HCT116 (cell line): ENCODE results near the gene EMX1. TPM values are rescaled to one million over a fixed set of nuclear protein-coding genes. Genes with fewer than 3 reads are reported as not detected.

Experiments used
- ATAC-seq: fragments of 200-7000 bp; cut with Tn5 transposase; 2 replicates; pipeline ENCODE4 v1.9.1; 2020; ENCODE audit warnings: mild to moderate bottlenecking, moderate library complexity
- BruUV-seq: library from RNA; stranded (reverse); fragments of 400-500 nt; replicated peaks from 2 replicates; lab custom pipeline; 2021; lab: Mats Ljungman, UMichigan
- CTCF ChIA-PET: fragments of 300-600 bp; sonication (Branson Sonifier 250); formaldehyde crosslinking; loops from one replicate; lab custom pipeline; 2021; ENCODE audit warnings: antibody characterized with exemption; lab: Charles Lee
- POLR2A ChIA-PET: fragments of 300-600, 350-600 bp; sonication (Branson Sonifier 250); formaldehyde crosslinking; loops from one replicate; lab custom pipeline; 2021; ENCODE audit warnings: antibody characterized with exemption; lab: Charles Lee
- RAD21 ChIA-PET, 2 experiments: fragments of 300-600 bp; sonication (Branson Sonifier 250); formaldehyde crosslinking; loops; one replicate each; lab custom pipeline; 2023; ENCODE audit warnings: low total read pairs in 2 of 2; ENCODE audit not compliant: uncharacterized antibody in 2 of 2, unreplicated experiment in 2 of 2, low non-redundant PET in 1 of 2; lab: Charles Lee
- DNase-seq: peaks from one replicate; pipeline ENCODE4 v3.0.0-alpha.2; 2010; ENCODE audit warnings: low read depth, low spot score
- H2AFZ ChIP-seq: fragments of 200-600 bp; shearing (Covaris generic), sonication (generic); 2 replicates; pipeline ENCODE4 v1.6.1; 2017; ENCODE audit warnings: low read depth, mixed run types, mixed read lengths, antibody characterized with exemption, low read length; ENCODE audit not compliant: poor library complexity, severe bottlenecking
- H3K27ac ChIP-seq: 2 replicates; pipeline ENCODE4 v1.5.1; 2012; ENCODE audit warnings: low read depth, low read length
- H3K27me3 ChIP-seq: fragments of 200-600 bp; sonication (generic); 2 replicates; pipeline ENCODE4 v1.6.1; 2016; ENCODE audit warnings: mixed run types, low read length, mixed read lengths; ENCODE audit not compliant: insufficient read depth
- H3K36me3 ChIP-seq, 2 experiments: fragments of 200-500 bp in 1 of 2; fragments of 200-600 bp in 1 of 2; sonication (Bioruptor generic) in 1 of 2; sonication (generic) in 1 of 2; 2 replicates each; pipeline versions ENCODE4 v1.5.1 to v1.6.1; 2014 to 2016; ENCODE audit warnings: low read length in 2 of 2, inconsistent platforms in 1 of 2, mixed read lengths in 1 of 2, mixed run types in 1 of 2; ENCODE audit not compliant: insufficient read depth in 2 of 2, control insufficient read depth in 1 of 2
- H3K4me1 ChIP-seq, 2 experiments: fragments of 200-600 bp in 1 of 2; sonication (generic) in 1 of 2; 2 replicates each; pipeline versions ENCODE4 v1.5.1 to v1.6.1; 2012 to 2017; ENCODE audit warnings: low read length in 2 of 2, inconsistent platforms in 1 of 2, mild to moderate bottlenecking in 1 of 2, mixed read lengths in 1 of 2, mixed run types in 1 of 2, moderate library complexity in 1 of 2; ENCODE audit not compliant: insufficient read depth in 2 of 2, control insufficient read depth in 1 of 2
- H3K4me2 ChIP-seq: fragments of 200-600 bp; sonication (generic); 2 replicates; pipeline ENCODE4 v1.6.1; 2017; ENCODE audit warnings: mixed run types, low read length, mixed read lengths
- H3K4me3 ChIP-seq, 2 experiments: fragments of 200-600 bp in 1 of 2; sonication (generic) in 1 of 2; replicated peaks in 1 of 2; 2 replicates each; pipeline ENCODE4 v1.5.1; 2011 to 2016; ENCODE audit warnings: low read length in 2 of 2, control low read depth in 1 of 2, low read depth in 1 of 2, mild to moderate bottlenecking in 1 of 2, mixed read lengths in 1 of 2, mixed run types in 1 of 2
- H3K79me2 ChIP-seq: fragments of 200-600 bp; sonication (generic); 2 replicates; pipeline ENCODE4 v1.6.1; 2017; ENCODE audit warnings: mild to moderate bottlenecking, mixed run types, low read length, moderate library complexity, mixed read lengths; ENCODE audit not compliant: insufficient read depth
- H3K9ac ChIP-seq: fragments of 200-600 bp; sonication (generic); 2 replicates; pipeline ENCODE4 v1.6.1; 2016; ENCODE audit warnings: low read length, mixed read lengths
- H3K9me2 ChIP-seq: fragments of 200-600 bp; sonication (generic), shearing (Covaris generic); 2 replicates; pipeline ENCODE4 v1.6.1; 2017; ENCODE audit warnings: mixed run types, mild to moderate bottlenecking, moderate library complexity; ENCODE audit not compliant: insufficient read depth
- H3K9me3 ChIP-seq, 2 experiments: fragments of 200-500 bp in 1 of 2; fragments of 200-600 bp in 1 of 2; sonication (Bioruptor generic) in 1 of 2; sonication (generic) in 1 of 2; 2 replicates each; pipeline ENCODE4 v1.6.1; 2014 to 2017; ENCODE audit warnings: low read length in 2 of 2, mixed read lengths in 2 of 2, inconsistent platforms in 1 of 2, low read depth in 1 of 2, mild to moderate bottlenecking in 1 of 2, mixed run types in 1 of 2, moderate library complexity in 1 of 2; ENCODE audit not compliant: control insufficient read depth in 1 of 2, insufficient read depth in 1 of 2
- H4K20me1 ChIP-seq: fragments of 200-600 bp; sonication (generic), shearing (Covaris generic); 2 replicates; pipeline ENCODE4 v1.6.1; 2017; ENCODE audit warnings: mixed run types, mild to moderate bottlenecking, moderate library complexity; ENCODE audit not compliant: insufficient read depth
- CEBPB ChIP-seq: IDR thresholded peaks from 2 replicates; pipeline ENCODE4 v1.6.1; 2012; ENCODE audit warnings: low read depth
- EGR1 ChIP-seq: IDR thresholded peaks from 2 replicates; pipeline ENCODE4 v1.6.1; 2012; ENCODE audit warnings: low read depth
- EZH2phosphoT487 ChIP-seq: fragments of 200-600 bp; IDR thresholded peaks from 2 replicates; pipeline ENCODE4 v1.6.1; 2018; ENCODE audit warnings: antibody characterized with exemption, borderline replicate concordance
- FOSL1 ChIP-seq: IDR thresholded peaks from 2 replicates; pipeline ENCODE4 v1.6.1; 2012; ENCODE audit warnings: low read depth
- POLR2A ChIP-seq: IDR thresholded peaks from 2 replicates; pipeline ENCODE4 v1.7.0; 2011; ENCODE audit warnings: borderline replicate concordance; ENCODE audit not compliant: insufficient read depth, insufficient read length; ENCODE audit errors: extremely low read depth
- POLR2AphosphoS5 ChIP-seq: IDR thresholded peaks from 2 replicates; pipeline ENCODE4 v1.6.1; 2011; ENCODE audit warnings: mild to moderate bottlenecking, low read depth, low read length, moderate library complexity
- SP1 ChIP-seq: IDR thresholded peaks from 2 replicates; pipeline ENCODE4 v1.6.1; 2012; ENCODE audit warnings: low read depth
- SRF ChIP-seq: IDR thresholded peaks from 2 replicates; pipeline ENCODE4 v1.6.1; 2012; ENCODE audit warnings: low read depth
- YY1 ChIP-seq: IDR thresholded peaks from 2 replicates; pipeline ENCODE4 v1.6.1; 2011; ENCODE audit warnings: low read length, low read depth, moderate library complexity, mild to moderate bottlenecking; ENCODE audit not compliant: insufficient replicate concordance; ENCODE audit errors: extremely low read depth
- ZNF274 ChIP-seq: fragments of 200-500 bp; sonication (Bioruptor generic); IDR thresholded peaks from 2 replicates; pipeline ENCODE4 v1.6.1; 2014; ENCODE audit warnings: mild to moderate bottlenecking, low read depth, low read length, inconsistent platforms
- intact Hi-C: fragments of 100-400 bp; cut with micrococcal nuclease; formaldehyde crosslinking; loops from 2 replicates; pipeline ENCODE4 v1.10.0; 2022
- total RNA-seq: library from RNA; stranded (reverse); gene quantifications from one replicate; pipeline ENCODE4 v1.2.1, GENCODE V29; 2021; ENCODE audit not compliant: unreplicated experiment
- TF ChIP-seq, protein P1 (sequence below), 3 experiments: fragments of 200-600 bp in 1 of 3; sonication (generic) in 1 of 3; IDR thresholded peaks in 2 of 3; conservative IDR thresholded peaks in 1 of 3; 2 replicates each; pipeline ENCODE4 v1.5.1; 2012 to 2017; ENCODE audit warnings: low read depth in 2 of 3, low read length in 2 of 3, antibody characterized with exemption in 1 of 3, borderline replicate concordance in 1 of 3, control low read depth in 1 of 3, mild to moderate bottlenecking in 1 of 3, mixed read lengths in 1 of 3, mixed run types in 1 of 3, moderate library complexity in 1 of 3; ENCODE audit not compliant: insufficient read depth in 1 of 3

Gene EMX1
- total RNA-seq, 1 experiment from 2014 or later = 3.1 TPM

DNA sequence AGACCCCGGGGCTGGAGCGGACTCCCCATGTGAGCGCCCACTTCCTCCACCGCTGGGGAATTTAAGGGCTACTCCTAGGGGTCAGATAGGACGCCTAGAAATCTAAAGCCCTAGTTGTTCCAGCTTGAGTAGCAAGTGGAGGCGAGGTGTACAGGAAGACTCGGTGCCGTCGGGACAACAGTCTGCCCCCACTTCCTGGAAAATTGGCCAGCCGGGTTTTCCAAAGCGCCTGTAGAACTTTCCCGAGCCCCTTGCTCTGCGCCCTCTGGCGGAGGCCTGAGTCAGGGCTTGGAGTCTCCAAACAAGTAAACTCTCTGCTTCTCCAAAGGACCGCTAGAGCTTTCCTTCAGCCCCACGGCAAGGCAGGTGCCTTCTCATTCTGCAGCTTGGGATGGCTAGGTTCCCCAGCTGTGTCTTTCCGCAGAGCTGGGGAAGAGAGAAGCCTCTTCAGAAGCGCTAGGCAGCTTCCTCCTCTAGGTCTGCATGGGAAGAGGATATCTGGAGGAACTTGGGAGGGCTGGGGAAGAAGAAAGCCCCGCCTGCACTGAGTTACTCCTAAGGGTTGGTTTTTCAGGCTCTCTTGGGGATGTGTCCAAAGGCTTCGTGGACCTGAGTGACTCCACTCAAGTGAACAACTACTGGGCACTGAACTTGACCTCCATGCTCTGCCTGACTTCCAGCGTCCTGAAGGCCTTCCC, 29.4 kb upstream of the EMX1 start (continued):
- no peak for TF ChIP-seq ZNF274

DNA sequence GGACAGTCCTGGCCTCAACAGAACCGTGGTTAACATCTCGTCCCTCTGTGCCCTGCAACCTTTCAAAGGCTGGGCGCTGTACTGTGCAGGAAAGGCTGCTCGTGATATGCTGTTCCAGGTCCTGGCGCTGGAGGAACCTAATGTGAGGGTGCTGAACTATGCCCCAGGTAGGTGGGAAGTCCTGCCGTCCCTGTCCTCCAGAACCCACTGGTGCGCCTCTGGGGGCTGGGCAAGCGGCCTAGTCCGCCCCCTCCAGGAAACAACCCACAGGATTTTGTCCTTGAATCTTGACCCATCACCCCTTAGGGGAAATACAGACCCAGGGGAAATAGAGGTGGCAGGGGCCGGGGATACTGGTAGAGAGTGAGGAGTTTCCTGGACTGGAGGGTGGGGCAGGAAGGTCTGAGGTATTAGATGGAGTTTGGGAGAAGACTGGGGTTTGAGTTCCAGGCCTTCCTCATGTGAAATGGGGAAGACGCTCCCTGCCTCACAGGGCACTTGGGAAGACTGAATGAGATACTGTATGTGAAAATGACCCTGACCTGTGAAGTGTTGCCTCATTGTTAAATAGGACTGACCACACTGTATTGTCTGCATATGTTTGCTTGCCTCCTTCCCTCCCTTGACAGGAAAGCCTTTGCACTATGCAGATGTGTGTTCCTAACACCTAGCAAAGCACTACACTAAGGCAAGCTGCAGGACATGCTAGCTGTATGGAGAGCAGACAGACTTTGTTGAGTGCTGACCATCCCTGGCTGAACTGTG, 28.7 kb upstream of the EMX1 start:
- H2AFZ ChIP-seq = no peak overlapping the region
- H3K27ac ChIP-seq = peak overlapping the region; percentile 99
- peaks cover 4% of the 10 kb centered on the region; the same call in 1 of the 2 replicates for H4K20me1 ChIP-seq
- H3K9ac ChIP-seq = peak overlapping the region; percentile 75; the same call in 1 of the 2 replicates
- intact Hi-C loops = loop anchor here (5.0 kb wide), 1 partner anchor 1341 kb away; no protein-coding TSS in a partner anchor
- ChIA-PET CTCF (interaction anchor here (0.6 to 2.8 kb wide), 14 partner anchors 9 to 1552 kb away, joined by 3 to 23 read pairs (median 4); partner anchors contain the start of gene EMX1), RAD21 (no interaction called here), POLR2A (no interaction called here)
- H3K79me2 ChIP-seq = peaks cover 21% of the 10 kb centered on the region; the same call in 1 of the 2 replicates
- BruUV-seq = TSS peak; percentile 52
- TF ChIP-seq FOSL1 (no peak), EGR1 (no peak), EZH2phosphoT487 (no peak), CEBPB (no peak), POLR2A (no peak), YY1 (no peak), SRF (no peak), SP1 (no peak), POLR2AphosphoS5 (no peak)
- TF ChIP-seq, protein P1, sequence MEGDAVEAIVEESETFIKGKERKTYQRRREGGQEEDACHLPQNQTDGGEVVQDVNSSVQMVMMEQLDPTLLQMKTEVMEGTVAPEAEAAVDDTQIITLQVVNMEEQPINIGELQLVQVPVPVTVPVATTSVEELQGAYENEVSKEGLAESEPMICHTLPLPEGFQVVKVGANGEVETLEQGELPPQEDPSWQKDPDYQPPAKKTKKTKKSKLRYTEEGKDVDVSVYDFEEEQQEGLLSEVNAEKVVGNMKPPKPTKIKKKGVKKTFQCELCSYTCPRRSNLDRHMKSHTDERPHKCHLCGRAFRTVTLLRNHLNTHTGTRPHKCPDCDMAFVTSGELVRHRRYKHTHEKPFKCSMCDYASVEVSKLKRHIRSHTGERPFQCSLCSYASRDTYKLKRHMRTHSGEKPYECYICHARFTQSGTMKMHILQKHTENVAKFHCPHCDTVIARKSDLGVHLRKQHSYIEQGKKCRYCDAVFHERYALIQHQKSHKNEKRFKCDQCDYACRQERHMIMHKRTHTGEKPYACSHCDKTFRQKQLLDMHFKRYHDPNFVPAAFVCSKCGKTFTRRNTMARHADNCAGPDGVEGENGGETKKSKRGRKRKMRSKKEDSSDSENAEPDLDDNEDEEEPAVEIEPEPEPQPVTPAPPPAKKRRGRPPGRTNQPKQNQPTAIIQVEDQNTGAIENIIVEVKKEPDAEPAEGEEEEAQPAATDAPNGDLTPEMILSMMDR (IDR thresholded peaks at IDR 0.05 in 2 of 3, conservative IDR thresholded peaks at IDR 0.05 in 1 of 3; ENCODE audit: borderline replicate concordance in 1 of 3, insufficient read depth in 1 of 3, low read depth in 2 of 3, low read length in 2 of 3) = no peak
- peak overlapping the region; percentile 67 to 69 for H3K4me3 ChIP-seq
- H3K36me3 ChIP-seq = peaks cover 0 to 20% of the 10 kb centered on the region in 2 experiments; a peak in 2 of 4 replicates
- H3K9me2 ChIP-seq = no peaks in the 10 kb centered on the region
- ATAC-seq (no peak), DNase-seq (no peak)
- H3K4me1 ChIP-seq = peaks cover 11 to 25% of the 10 kb centered on the region in 2 experiments
- H3K9me3 ChIP-seq = no peaks in the 10 kb centered on the region
- H3K27me3 ChIP-seq = no peaks in the 10 kb centered on the region
- H3K4me2 ChIP-seq = peak overlapping the region; percentile 88
